Lower leg skin (tissue), 4 donors: ENCODE data around the gene ZNF100. TPM values are rescaled to one million over a fixed set of nuclear protein-coding genes. Genes with fewer than 3 reads are reported as not detected.

Source experiments
- DNase-seq, 2 donors: peaks; one replicate each; pipeline ENCODE4 v3.0.0-alpha.2; 2019; ENCODE audit warnings: low spot score in 2 of 2
- H3K4me3 ChIP-seq: fragments of 200-600 bp; sonication (generic); 2 replicates; pipeline ENCODE4 v1.5.1; 2017; ENCODE audit warnings: mild to moderate bottlenecking, low read depth; ENCODE audit not compliant: poor library complexity, severe bottlenecking
- CTCF ChIP-seq, 3 donors: fragments of 450-650 bp; IDR thresholded peaks; one replicate each; pipeline ENCODE4 v1.5.1; 2016; ENCODE audit warnings: antibody characterized with exemption in 3 of 3, mild to moderate bottlenecking in 3 of 3, moderate library complexity in 2 of 3
- POLR2A ChIP-seq, 2 donors: fragments of 450-650 bp; IDR thresholded peaks; one replicate each; pipeline ENCODE4 v1.6.1; 2016 to 2017; ENCODE audit warnings: antibody characterized with exemption in 2 of 2, mild to moderate bottlenecking in 1 of 2, moderate library complexity in 1 of 2
- WGBS, 2 donors: methylation state at CpG; one replicate each; pipeline ENCODE4 v1.1.5; 2018; 5-methylcytosine and 5-hydroxymethylcytosine counted together
- intact Hi-C: fragments of 100-400 bp; cut with DNase I; formaldehyde crosslinking; loops from one replicate; pipeline ENCODE4 v1.15.0; 2023; ENCODE audit warnings: low total_unique reads
- total RNA-seq, 4 donors: library from RNA; depleted of rRNA; stranded (reverse); fragments of >200 nt; gene quantifications; one replicate each; pipeline ENCODE4 v1.1.0, GENCODE V29; 2016

The ZNF100 gene
- total RNA-seq, 4 donors from 2014 or later, result 1.4 to 4.7 (median 3.1) TPM

DNA sequence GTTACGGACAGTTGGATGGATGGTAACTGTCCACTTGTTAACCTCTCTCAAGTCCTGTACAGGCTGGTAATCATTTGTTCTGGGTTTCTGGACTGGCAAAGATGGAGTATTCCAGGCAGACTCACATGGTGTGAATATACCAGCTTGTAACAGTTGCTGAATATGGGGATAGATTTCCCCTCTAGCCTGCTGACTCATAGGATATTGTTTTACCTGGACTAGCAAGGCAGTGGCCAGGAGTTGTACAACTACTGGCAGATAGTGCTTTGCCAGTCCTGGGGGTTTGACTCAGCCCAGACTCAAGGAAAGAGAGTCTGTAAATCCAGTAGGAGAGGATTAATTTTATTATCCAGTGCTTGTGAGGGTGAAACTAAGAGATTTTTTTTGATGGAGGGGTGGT, 74.0 kb downstream of the ZNF100 start:
- intact Hi-C loops, result no loop called here
- no peak overlapping the region for H3K4me3 ChIP-seq
- WGBS, 2 donors, result 90 to 95% methylated on average over 1 of the region's 1 CpG
- TF ChIP-seq CTCF (IDR thresholded peaks at IDR 0.05), result no peak
- no peak for TF ChIP-seq POLR2A (IDR thresholded peaks at IDR 0.05)
- DNase-seq, result no peak

DNA sequence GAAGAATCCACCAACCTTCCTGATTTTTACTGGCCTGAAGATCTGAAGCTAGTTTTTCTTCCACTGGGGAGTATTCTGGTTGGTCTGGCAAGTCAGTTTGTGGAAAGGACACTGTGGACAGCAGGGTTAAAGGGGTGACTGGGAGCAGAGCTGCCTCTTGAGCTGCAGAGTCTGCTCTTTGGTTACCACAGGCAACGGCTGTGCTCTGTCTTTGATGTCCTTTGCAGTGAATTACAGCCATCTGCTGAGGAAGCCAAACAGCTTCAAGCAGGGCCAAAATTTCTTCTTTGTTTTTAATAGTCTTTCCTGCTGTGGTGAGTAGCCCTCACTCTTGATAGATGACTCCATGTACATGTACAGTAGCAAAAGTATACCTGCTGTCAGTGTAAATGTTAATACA, 75.7 kb downstream of the ZNF100 start:
- DNase-seq, result no peak
- H3K4me3 ChIP-seq, result no peak overlapping the region
- 28 to 56% methylated on average over 1 of the region's 1 CpG for WGBS, 2 donors
- intact Hi-C loops, result no loop called here
- TF ChIP-seq CTCF (IDR thresholded peaks at IDR 0.05), result no peak
- TF ChIP-seq POLR2A (IDR thresholded peaks at IDR 0.05), result no peak

GRCh38 chr19:21688464-21688863, 78.9 kb downstream of the ZNF100 start:
- 62 to 69% methylated on average over 3 of the region's 3 CpGs for WGBS, 2 donors
- TF ChIP-seq CTCF (IDR thresholded peaks at IDR 0.05), result no peak
- no peak for TF ChIP-seq POLR2A (IDR thresholded peaks at IDR 0.05)
- intact Hi-C loops, result no loop called here
- H3K4me3 ChIP-seq, result no peak overlapping the region
- no peak for DNase-seq

GRCh38 chr19:21680671-21681070, 86.7 kb downstream of the ZNF100 start:
- no peak for TF ChIP-seq CTCF (IDR thresholded peaks at IDR 0.05)
- TF ChIP-seq POLR2A (IDR thresholded peaks at IDR 0.05), result no peak
- intact Hi-C loops, result no loop called here
- no peak for DNase-seq
- H3K4me3 ChIP-seq, result no peak overlapping the region
- 48 to 49% methylated on average over 3 of the region's 3 CpGs for WGBS, 2 donors

GRCh38 chr19:21680026-21680425, 87.4 kb downstream of the ZNF100 start:
- H3K4me3 ChIP-seq, result no peak overlapping the region
- WGBS, 2 donors, result 78 to 86% methylated on average over 5 of the region's 5 CpGs
- DNase-seq, result no peak
- TF ChIP-seq CTCF (IDR thresholded peaks at IDR 0.05) (no peak), POLR2A (IDR thresholded peaks at IDR 0.05) (no peak)
- intact Hi-C loops, result no loop called here

- DNase-seq, result no peak
- TF ChIP-seq CTCF (IDR thresholded peaks at IDR 0.05), result no peak
- TF ChIP-seq POLR2A (IDR thresholded peaks at IDR 0.05), result no peak
- WGBS, 2 donors, result 65 to 77% methylated on average over 38 of the region's 38 CpGs
- intact Hi-C loops, result no loop called here
- H3K4me3 ChIP-seq, result no peak overlapping the region
Measured at GRCh38 chr19:21677696-21678418, 89.5 kb downstream of the ZNF100 start.
